Endothelial cell of umbilical vein (primary cell): ENCODE data around the gene CELA2B. TPM values are rescaled to one million over a fixed set of nuclear protein-coding genes. Genes with fewer than 3 reads are reported as not detected.

ENCODE experiments used
- BruUV-seq: library from RNA; stranded (reverse); fragments of 400-500 nt; replicated peaks from 2 replicates; lab custom pipeline; 2021; lab: Mats Ljungman, UMichigan
- CTCF ChIA-PET: fragments of 300-600, 350-600 bp; sonication (Branson Sonifier 250); formaldehyde crosslinking; loops from one replicate; lab custom pipeline; 2021; ENCODE audit warnings: antibody characterized with exemption, inconsistent platforms; lab: Charles Lee
- POLR2A ChIA-PET: fragments of 300-600, 350-600 bp; sonication (Branson Sonifier 250); formaldehyde crosslinking; loops from one replicate; lab custom pipeline; 2021; ENCODE audit warnings: antibody characterized with exemption, inconsistent platforms; lab: Charles Lee
- DNase-seq: peaks from one replicate; pipeline ENCODE4 v3.0.0-alpha.2; 2011; ENCODE audit warnings: low read depth, low spot score
- FAIRE-seq: peaks from 2 replicates; lab custom pipeline; 2011; peaks lifted over from hg19 to GRCh38; lab: Jason Lieb, UNC
- H2AFZ ChIP-seq: 2 replicates; pipeline ENCODE4 v1.6.0; 2012; ENCODE audit warnings: low read depth, low read length, control low read depth, inconsistent platforms
- H3K27ac ChIP-seq: 2 replicates; pipeline ENCODE4 v1.5.1; 2011; ENCODE audit warnings: low read depth, mild to moderate bottlenecking, control low read depth, low read length, moderate library complexity; ENCODE audit not compliant: insufficient read depth
- H3K27me3 ChIP-seq, 2 experiments: 2 replicates each; pipeline versions ENCODE4 v1.6.0 to v1.6.1; 2011; ENCODE audit warnings: low read length in 2 of 2, mixed read lengths in 1 of 2; ENCODE audit not compliant: control insufficient read depth in 2 of 2, insufficient read depth in 2 of 2
- H3K36me3 ChIP-seq, 2 experiments: 2 replicates in 1 of 2; 3 replicates in 1 of 2; pipeline ENCODE4 v1.5.1; 2011; ENCODE audit warnings: low read length in 2 of 2, mild to moderate bottlenecking in 1 of 2, moderate library complexity in 1 of 2; ENCODE audit not compliant: control insufficient read depth in 2 of 2, insufficient read depth in 2 of 2; ENCODE audit errors: extremely low read depth in 1 of 2
- H3K4me1 ChIP-seq: 3 replicates; pipeline ENCODE4 v1.5.1; 2011; ENCODE audit warnings: mild to moderate bottlenecking, low read length; ENCODE audit not compliant: control insufficient read depth, insufficient read depth; ENCODE audit errors: extremely low read depth
- H3K4me2 ChIP-seq: 2 replicates; pipeline ENCODE4 v1.6.1; 2011; ENCODE audit warnings: low read length, control low read depth, mixed read lengths; ENCODE audit not compliant: insufficient read depth
- H3K4me3 ChIP-seq, 3 experiments: fragments of 200-600 bp in 1 of 3; sonication (generic), shearing (Covaris generic) in 1 of 3; replicated peaks in 1 of 3; 2 replicates each; pipeline ENCODE4 v1.5.1; 2011 to 2016; ENCODE audit warnings: control low read depth in 3 of 3, low read length in 3 of 3, mild to moderate bottlenecking in 2 of 3, inconsistent platforms in 1 of 3, low read depth in 1 of 3, moderate library complexity in 1 of 3; ENCODE audit not compliant: insufficient read depth in 1 of 3
- H3K79me2 ChIP-seq: 2 replicates; pipeline ENCODE4 v1.6.0; 2012; ENCODE audit warnings: low read length, inconsistent platforms; ENCODE audit not compliant: control insufficient read depth, insufficient read depth
- H3K9ac ChIP-seq: replicated peaks from 2 replicates; pipeline ENCODE3; 2011; ENCODE audit warnings: low read length, control low read depth; ENCODE audit not compliant: insufficient read depth; ENCODE audit errors: extremely low read depth
- H3K9me1 ChIP-seq: replicated peaks from 3 replicates; pipeline ENCODE4 v1.6.0; 2011; ENCODE audit warnings: mild to moderate bottlenecking, low read length; ENCODE audit not compliant: control insufficient read depth, insufficient read depth; ENCODE audit errors: extremely low read depth
- H3K9me3 ChIP-seq: replicated peaks from 2 replicates; pipeline ENCODE4 v1.5.1; 2012; ENCODE audit warnings: low read length, inconsistent platforms; ENCODE audit not compliant: control insufficient read depth, insufficient read depth
- H4K20me1 ChIP-seq: replicated peaks from 2 replicates; pipeline ENCODE3; 2011; ENCODE audit warnings: mild to moderate bottlenecking, low read length; ENCODE audit not compliant: control insufficient read depth, insufficient read depth; ENCODE audit errors: extremely low read depth
- CTCF ChIP-seq, 2 donors: IDR thresholded peaks; 1 replicate in 1 of 2; 2 replicates in 1 of 2; pipeline ENCODE4 v1.5.1; 2011; ENCODE audit warnings: low read length in 2 of 2, mild to moderate bottlenecking in 2 of 2, moderate library complexity in 2 of 2, control low read depth in 1 of 2, inconsistent platforms in 1 of 2, low read depth in 1 of 2; ENCODE audit not compliant: insufficient read depth in 1 of 2; ENCODE audit errors: extremely low read depth in 1 of 2
- EZH2 ChIP-seq: IDR thresholded peaks from 2 replicates; pipeline ENCODE4 v1.6.1; 2012; ENCODE audit warnings: borderline replicate concordance, low read depth, mild to moderate bottlenecking, moderate library complexity, low read length, inconsistent platforms; ENCODE audit not compliant: severe bottlenecking
- FOS ChIP-seq: IDR thresholded peaks from 2 replicates; pipeline ENCODE4 v1.6.1; 2011; ENCODE audit warnings: mild to moderate bottlenecking, low read length, moderate library complexity, borderline replicate concordance; ENCODE audit not compliant: insufficient read depth
- GATA2 ChIP-seq: IDR thresholded peaks from 2 replicates; pipeline ENCODE4 v1.7.0; 2011; ENCODE audit warnings: low read depth, mild to moderate bottlenecking, moderate library complexity, mixed read lengths, low read length; ENCODE audit not compliant: insufficient read length, insufficient read depth
- JUN ChIP-seq: IDR thresholded peaks from 2 replicates; pipeline ENCODE4 v1.6.1; 2011; ENCODE audit warnings: borderline replicate concordance, low read depth; ENCODE audit not compliant: insufficient read length, insufficient read depth
- MAX ChIP-seq: IDR thresholded peaks from 2 replicates; pipeline ENCODE4 v1.6.1; 2011; ENCODE audit not compliant: insufficient read depth, insufficient read length
- MYC ChIP-seq: IDR thresholded peaks from one replicate; pipeline ENCODE4 v1.6.1; 2011; ENCODE audit warnings: mild to moderate bottlenecking, low read depth, low read length
- POLR2A ChIP-seq: IDR thresholded peaks from 2 replicates; pipeline ENCODE4 v1.6.1; 2012; ENCODE audit warnings: low read depth, mild to moderate bottlenecking, control low read depth, low read length
- POLR2AphosphoS5 ChIP-seq: IDR thresholded peaks from 2 replicates; pipeline ENCODE4 v1.6.1; 2012; ENCODE audit warnings: low read depth, mild to moderate bottlenecking, control low read depth, low read length, moderate library complexity; ENCODE audit not compliant: insufficient read depth
- dilution Hi-C: fragments of 300-500 bp; cut with MboI; formaldehyde crosslinking; loops from one replicate; pipeline ENCODE4 v1.15.0; 2019; ENCODE audit warnings: low sequenced_read_pairs; ENCODE audit not compliant: extremely low pct_ligation_motif_present
- intact Hi-C: fragments of 100-400 bp; cut with micrococcal nuclease; formaldehyde crosslinking; loops from one replicate; pipeline ENCODE4 v1.10.0; 2022
- polyA plus RNA-seq, 4 experiments: library from polyadenylated mRNA; depleted of rRNA in 3 of 4; stranded (reverse) in 3 of 4; unstranded in 1 of 4; fragments of >200 nt; gene quantifications; 2 replicates each; pipeline versions ENCODE4 v1.2.1 to v1.2.3, GENCODE V29; 2011 to 2012; ENCODE audit warnings: missing spikeins in 1 of 4
- total RNA-seq: library from RNA; stranded (reverse); gene quantifications from 2 replicates; pipeline ENCODE4 v1.2.3, GENCODE V29; 2021

Gene CELA2B
- total and polyA plus RNA-seq, 2 donors (not counting 3 experiments of a cell fraction or from before 2014, with no cell fraction given) = not detected

- dilution Hi-C loops (no loop called here), intact Hi-C loops (no loop called here)
- TF ChIP-seq CTCF (IDR thresholded peaks at IDR 0.05; ENCODE audit: extremely low read depth in 1 of 2, insufficient read depth in 1 of 2, low read depth in 1 of 2, low read length in 2 of 2) (no peak), EZH2 (no peak), MAX (no peak), JUN (no peak), GATA2 (no peak), FOS (no peak), MYC (no peak), POLR2A (no peak), POLR2AphosphoS5 (no peak)
- Histone ChIP-seq H3K36me3 (no peaks in the 10 kb centered on the region), H3K4me2 (no peak overlapping the region), H3K4me1 (no peaks in the 10 kb centered on the region), H3K4me3 (no peak overlapping the region), H3K9me1 (no peaks in the 10 kb centered on the region), H3K9me3 (no peaks in the 10 kb centered on the region), H3K79me2 (no peaks in the 10 kb centered on the region), H4K20me1 (no peaks in the 10 kb centered on the region), H3K27me3 (no peaks in the 10 kb centered on the region), H2AFZ (no peak overlapping the region), H3K9ac (no peak overlapping the region), H3K27ac (no peak overlapping the region)
- no peak for DNase-seq
- FAIRE-seq = no peak
- ChIA-PET CTCF (no interaction called here), POLR2A (no interaction called here)
- no TSS peak for BruUV-seq
These were observed 22.2 kb upstream of the CELA2B start for GRCh38 chr1:15453734-15454133.
